ENCODE results near the gene DPYSL4.

Gene DPYSL4

DNA sequence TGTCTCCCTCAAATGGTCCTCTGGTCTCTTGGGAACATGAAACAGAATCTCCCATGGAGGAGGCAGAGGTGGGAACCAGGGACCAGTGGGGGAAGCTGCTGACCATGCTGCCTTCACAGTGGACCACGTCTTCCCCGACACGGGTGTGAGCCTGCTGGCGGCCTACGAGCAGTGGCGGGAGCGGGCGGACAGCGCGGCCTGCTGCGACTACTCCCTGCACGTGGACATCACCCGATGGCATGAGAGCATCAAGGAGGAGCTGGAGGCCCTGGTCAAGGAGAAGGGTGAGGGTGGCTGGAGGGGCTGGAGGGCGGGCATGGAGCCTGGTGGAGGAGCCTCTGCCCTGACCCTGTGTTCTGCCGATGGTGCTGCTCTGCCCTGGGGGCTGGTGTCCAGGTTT is 8.0 kb downstream of the DPYSL4 start:
- WGBS, result 94% methylated on average over 15 of the region's 15 CpGs
- H3K9me3 ChIP-seq (ENCODE audit: insufficient read depth, low read depth, low read length), result no peaks in the 10 kb centered on the region
- H3K27me3 ChIP-seq (ENCODE audit: insufficient read depth, low read length), result peaks cover 4% of the 10 kb centered on the region
- H3K9ac ChIP-seq (ENCODE audit: low read depth, low read length), result no peak overlapping the region
- H3K4me1 ChIP-seq (ENCODE audit: insufficient read depth, low read length), result no peaks in the 10 kb centered on the region
- no peak overlapping the region for H3K27ac ChIP-seq (ENCODE audit: low read depth, low read length)
- no peaks in the 10 kb centered on the region for H3K36me3 ChIP-seq (ENCODE audit: insufficient read depth, low read length)
- no peak overlapping the region for H3K4me3 ChIP-seq (ENCODE audit: low read length)

DNA sequence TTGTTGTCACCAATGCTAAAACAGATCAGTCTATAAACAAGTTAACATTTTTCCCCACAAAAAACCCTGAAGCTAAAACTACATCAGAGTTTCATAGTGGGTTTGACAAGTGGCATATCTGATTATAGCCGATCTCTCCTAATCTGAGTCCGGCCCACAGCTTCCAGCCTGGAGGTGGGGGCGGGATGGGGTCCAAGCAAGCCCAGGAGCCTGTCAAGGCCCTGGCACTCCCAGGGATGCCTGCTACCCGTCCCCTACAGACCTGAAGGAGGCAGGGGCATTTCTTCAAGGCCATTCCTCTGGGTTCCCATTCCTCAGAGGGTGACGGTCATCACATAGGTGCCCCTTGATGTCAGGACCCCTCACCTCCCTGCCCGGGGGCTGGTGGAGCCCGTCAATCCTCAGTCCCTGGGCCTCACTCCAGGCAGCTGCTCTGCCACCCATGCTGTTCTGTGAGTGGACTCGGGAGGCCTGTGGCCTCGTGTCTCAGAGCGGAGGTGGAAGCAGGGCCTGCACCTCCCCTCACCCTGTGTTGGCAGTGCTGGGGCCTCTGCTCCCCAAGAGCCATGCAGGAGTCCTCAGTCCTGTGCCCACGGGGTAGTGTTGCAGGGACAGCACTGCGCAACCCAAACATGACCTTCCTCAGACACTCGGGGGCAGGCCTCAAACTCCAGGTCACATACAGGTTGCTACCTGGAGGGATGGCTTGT is 8.8 kb downstream of the DPYSL4 start:
- Histone ChIP-seq H3K27ac (ENCODE audit: low read depth, low read length) (no peak overlapping the region), H3K4me1 (ENCODE audit: insufficient read depth, low read length) (no peaks in the 10 kb centered on the region), H3K36me3 (ENCODE audit: insufficient read depth, low read length) (no peaks in the 10 kb centered on the region), H3K9me3 (ENCODE audit: insufficient read depth, low read depth, low read length) (no peaks in the 10 kb centered on the region), H3K4me3 (ENCODE audit: low read length) (no peak overlapping the region), H3K9ac (ENCODE audit: low read depth, low read length) (no peak overlapping the region), H3K27me3 (ENCODE audit: insufficient read depth, low read length) (no peaks in the 10 kb centered on the region)
- WGBS, result 96% methylated on average over 13 of the region's 13 CpGs

DNA sequence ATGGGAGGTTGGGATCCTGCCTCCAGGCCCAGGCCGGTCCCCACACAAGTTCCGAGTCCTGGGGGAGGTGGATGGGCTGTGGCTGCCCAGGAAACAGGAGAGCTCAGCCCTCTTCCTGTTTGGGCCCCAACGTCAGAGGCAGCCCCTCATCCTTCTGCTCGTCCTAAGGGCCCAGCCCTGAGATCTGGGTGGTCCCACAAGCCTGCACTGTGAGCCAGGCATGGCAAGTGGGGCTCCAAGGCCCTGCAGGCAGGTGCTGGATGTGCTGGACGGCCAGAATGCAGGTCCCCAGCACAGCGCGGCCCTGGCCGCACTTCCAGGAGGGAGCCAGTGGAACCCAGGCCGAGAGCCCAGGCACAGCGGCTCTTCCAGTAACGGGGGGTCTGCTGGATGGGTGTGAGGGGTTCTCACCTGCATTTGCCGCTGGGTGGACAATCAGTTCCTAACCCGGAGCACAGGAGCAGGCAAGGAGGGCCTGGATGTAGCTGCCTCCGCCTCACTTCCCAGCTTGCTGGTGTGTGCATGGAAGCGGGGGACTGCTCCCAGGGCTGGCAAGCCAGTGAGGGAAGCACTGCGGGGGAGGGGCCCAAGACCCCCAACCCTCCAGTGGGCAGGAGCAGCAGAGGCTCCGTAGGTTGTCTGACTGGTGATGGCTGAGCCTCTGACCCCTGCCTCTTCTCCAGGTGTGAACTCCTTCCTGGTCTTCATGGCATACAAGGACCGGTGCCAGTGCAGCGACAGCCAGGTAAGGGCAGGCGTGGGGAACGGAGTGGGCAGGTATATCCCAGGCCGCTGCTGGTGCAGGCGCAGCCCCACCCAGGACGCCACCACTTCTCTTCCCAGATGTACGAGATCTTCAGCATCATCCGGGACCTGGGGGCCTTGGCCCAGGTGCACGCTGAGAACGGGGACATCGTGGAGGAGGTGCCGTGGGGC is 9.7 kb downstream of the DPYSL4 start:
- Histone ChIP-seq H3K4me1 (ENCODE audit: insufficient read depth, low read length) (no peaks in the 10 kb centered on the region), H3K9ac (ENCODE audit: low read depth, low read length) (no peak overlapping the region), H3K27me3 (ENCODE audit: insufficient read depth, low read length) (no peaks in the 10 kb centered on the region), H3K27ac (ENCODE audit: low read depth, low read length) (no peak overlapping the region), H3K4me3 (ENCODE audit: low read length) (no peak overlapping the region), H3K36me3 (ENCODE audit: insufficient read depth, low read length) (no peaks in the 10 kb centered on the region), H3K9me3 (ENCODE audit: insufficient read depth, low read depth, low read length) (no peaks in the 10 kb centered on the region)
- WGBS, result 94% methylated on average over 30 of the region's 30 CpGs

DNA sequence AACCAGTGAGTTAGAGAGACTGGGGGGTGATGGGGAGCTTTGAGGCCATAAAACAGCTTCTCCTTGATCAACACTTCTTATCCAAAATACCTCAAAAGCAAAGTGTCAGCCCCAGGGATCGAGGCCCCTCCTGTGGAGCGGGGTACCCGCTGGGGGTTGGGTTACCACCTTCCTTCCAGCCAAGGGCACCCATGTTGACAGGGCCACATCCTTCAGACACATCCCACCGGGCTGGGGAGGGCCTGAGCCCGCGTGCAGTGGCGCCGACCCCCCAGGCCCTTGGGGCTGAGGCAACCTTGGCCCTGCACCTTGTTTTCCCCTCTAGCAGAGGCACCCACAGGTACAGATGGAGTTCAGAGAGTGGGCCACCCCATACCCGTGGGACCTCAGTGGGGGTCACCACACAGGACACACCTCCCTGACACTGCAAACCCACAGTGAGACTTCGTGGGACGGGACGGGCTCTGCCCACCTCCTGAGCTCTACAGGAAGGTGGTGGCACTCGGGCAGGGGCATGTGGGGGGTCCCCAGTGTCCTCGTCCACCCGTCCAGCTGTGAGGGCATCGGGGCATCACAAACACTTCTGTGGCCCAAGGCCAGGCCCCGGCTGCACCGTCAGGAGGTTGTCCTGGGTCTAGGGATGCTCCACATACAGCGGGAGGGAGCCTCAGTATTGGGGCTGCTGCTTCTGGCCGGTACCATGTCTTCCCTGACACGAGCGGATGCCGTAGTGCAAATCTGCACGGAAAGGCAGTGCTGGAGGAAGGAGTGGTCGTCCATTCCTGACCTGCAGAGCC is 10.7 kb downstream of the DPYSL4 start:
- Histone ChIP-seq H3K27me3 (ENCODE audit: insufficient read depth, low read length) (no peaks in the 10 kb centered on the region), H3K4me3 (ENCODE audit: low read length) (no peak overlapping the region), H3K27ac (ENCODE audit: low read depth, low read length) (no peak overlapping the region), H3K36me3 (ENCODE audit: insufficient read depth, low read length) (no peaks in the 10 kb centered on the region), H3K9ac (ENCODE audit: low read depth, low read length) (no peak overlapping the region), H3K9me3 (ENCODE audit: insufficient read depth, low read depth, low read length) (no peaks in the 10 kb centered on the region), H3K4me1 (ENCODE audit: insufficient read depth, low read length) (no peaks in the 10 kb centered on the region)
- 87% methylated on average over 25 of the region's 25 CpGs for WGBS

DNA sequence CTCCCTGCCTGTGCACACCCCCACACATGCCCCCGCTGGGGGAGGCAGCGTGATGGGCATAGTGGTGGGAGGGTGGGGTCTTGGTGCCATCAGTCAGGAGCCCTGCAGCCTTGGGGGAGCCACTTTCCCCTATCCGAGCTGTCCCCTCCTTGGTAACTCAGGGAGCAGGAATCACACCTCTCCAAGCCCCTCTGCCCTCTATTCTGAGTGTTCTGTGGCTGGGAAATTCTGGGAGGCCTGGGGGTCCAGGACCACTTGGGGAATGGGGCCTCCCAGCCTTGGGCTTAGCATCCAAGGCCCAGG is 11.3 kb downstream of the DPYSL4 start:
- H3K36me3 ChIP-seq (ENCODE audit: insufficient read depth, low read length), result no peaks in the 10 kb centered on the region
- no CpG with 5 or more reads among the region's 3 CpGs for WGBS

DNA sequence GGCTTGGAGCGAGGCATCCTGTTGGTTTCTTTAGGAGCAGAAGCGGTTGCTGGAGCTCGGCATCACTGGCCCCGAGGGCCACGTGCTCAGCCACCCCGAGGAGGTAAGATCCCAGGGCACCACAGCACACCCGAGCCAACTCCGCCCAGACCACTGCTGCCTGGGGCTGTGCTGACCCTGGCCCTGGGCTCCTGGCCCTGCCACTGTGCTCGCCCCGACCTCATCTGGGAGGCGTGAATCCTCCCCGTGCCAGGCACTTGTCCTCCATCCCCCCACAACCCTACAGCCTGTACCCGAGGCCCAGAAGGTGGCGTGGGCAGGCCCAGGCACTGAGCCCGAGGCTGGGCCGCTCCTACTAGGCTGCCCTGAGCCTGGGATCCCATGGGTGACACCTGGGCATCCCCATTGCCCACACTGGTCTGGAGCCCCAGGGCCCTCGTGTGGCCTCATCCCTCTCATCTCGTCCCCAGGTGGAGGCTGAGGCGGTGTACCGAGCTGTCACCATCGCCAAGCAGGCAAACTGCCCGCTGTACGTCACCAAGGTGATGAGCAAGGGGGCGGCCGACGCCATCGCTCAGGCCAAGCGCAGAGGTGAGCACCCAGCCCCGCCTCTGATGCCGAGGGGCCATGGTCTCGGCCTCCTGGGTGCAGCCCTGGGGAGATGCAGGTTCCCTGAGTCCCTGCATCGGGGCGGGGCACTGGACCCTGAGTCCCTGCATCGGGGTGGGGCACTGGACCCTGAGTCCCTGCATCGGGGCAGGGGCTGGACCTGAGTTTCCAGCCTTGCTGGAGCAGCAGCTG is 11.8 kb downstream of the DPYSL4 start:
- Histone ChIP-seq H3K27me3 (ENCODE audit: insufficient read depth, low read length) (no peaks in the 10 kb centered on the region), H3K27ac (ENCODE audit: low read depth, low read length) (no peak overlapping the region), H3K9ac (ENCODE audit: low read depth, low read length) (no peak overlapping the region), H3K4me1 (ENCODE audit: insufficient read depth, low read length) (no peaks in the 10 kb centered on the region), H3K36me3 (ENCODE audit: insufficient read depth, low read length) (no peaks in the 10 kb centered on the region), H3K4me3 (ENCODE audit: low read length) (no peak overlapping the region), H3K9me3 (ENCODE audit: insufficient read depth, low read depth, low read length) (no peaks in the 10 kb centered on the region)
- 94% methylated on average over 35 of the region's 35 CpGs for WGBS

More for the DNA sequence above, 11.3 kb downstream of the DPYSL4 start:
- Histone ChIP-seq H3K9ac (ENCODE audit: low read depth, low read length) (no peak overlapping the region), H3K27ac (ENCODE audit: low read depth, low read length) (no peak overlapping the region), H3K27me3 (ENCODE audit: insufficient read depth, low read length) (no peaks in the 10 kb centered on the region), H3K9me3 (ENCODE audit: insufficient read depth, low read depth, low read length) (no peaks in the 10 kb centered on the region), H3K4me1 (ENCODE audit: insufficient read depth, low read length) (no peaks in the 10 kb centered on the region), H3K4me3 (ENCODE audit: low read length) (no peak overlapping the region)

DNA sequence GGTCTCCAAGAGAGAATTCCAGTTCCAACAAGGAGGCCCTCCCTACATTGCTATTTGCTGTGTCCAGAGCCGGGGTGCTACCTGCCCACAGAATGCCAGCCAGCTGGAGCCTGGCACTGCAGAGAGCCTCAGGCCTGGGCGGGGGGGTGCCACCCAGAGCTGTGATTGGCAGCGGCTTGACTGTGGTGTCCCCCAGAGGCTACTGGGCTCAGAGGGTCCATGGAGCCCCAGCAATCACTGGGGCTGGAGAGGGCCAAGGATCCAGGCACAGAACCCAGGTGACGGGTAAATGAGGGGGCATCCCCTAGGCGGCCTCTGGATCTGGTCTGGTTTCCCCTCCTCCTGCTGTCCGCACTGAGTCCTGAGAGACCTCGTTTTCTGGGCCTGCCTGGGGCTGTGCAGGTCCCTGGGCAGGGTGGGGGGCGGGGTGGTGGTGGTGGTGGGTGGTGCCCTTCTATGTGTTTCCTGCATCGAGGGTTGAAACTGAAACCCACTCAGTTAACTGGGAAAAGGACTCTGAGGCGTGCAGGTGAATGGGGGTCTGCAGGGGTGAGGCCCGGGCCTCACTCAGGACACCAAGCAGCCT is 12.6 kb downstream of the DPYSL4 start:
- Histone ChIP-seq H3K27me3 (ENCODE audit: insufficient read depth, low read length) (no peaks in the 10 kb centered on the region), H3K4me1 (ENCODE audit: insufficient read depth, low read length) (no peaks in the 10 kb centered on the region), H3K36me3 (ENCODE audit: insufficient read depth, low read length) (no peaks in the 10 kb centered on the region), H3K9me3 (ENCODE audit: insufficient read depth, low read depth, low read length) (no peaks in the 10 kb centered on the region), H3K27ac (ENCODE audit: low read depth, low read length) (no peak overlapping the region), H3K4me3 (ENCODE audit: low read length) (no peak overlapping the region), H3K9ac (ENCODE audit: low read depth, low read length) (no peak overlapping the region)
- whole genome bisulfite sequencing, result 91% methylated on average over 11 of the region's 11 CpGs

DNA sequence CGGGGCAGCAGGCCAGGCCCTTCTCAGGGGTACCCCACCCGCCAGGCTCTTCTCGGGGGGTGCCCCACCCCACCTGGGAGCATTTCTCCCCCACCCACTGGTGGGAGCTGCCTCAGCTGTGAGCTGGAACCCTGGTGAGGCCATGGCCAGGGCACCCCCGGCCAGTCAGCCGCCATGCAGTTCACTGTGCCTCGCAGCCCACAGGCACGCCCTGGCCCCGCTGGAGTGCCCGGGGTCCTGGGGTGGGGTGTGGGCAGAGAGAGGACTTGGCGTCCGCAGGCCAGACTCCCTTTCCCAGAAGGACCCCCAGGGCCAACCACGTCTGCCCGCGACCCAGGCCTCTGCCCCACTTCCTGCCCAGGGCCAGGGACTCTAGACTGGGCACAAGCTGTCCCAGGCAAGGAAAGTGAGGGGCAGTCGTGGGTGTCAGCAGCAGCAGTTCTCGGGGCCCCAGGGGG is 13.1 kb downstream of the DPYSL4 start:
- Histone ChIP-seq H3K9me3 (ENCODE audit: insufficient read depth, low read depth, low read length) (no peaks in the 10 kb centered on the region), H3K4me3 (ENCODE audit: low read length) (no peak overlapping the region), H3K9ac (ENCODE audit: low read depth, low read length) (no peak overlapping the region), H3K4me1 (ENCODE audit: insufficient read depth, low read length) (no peaks in the 10 kb centered on the region), H3K27ac (ENCODE audit: low read depth, low read length) (no peak overlapping the region), H3K27me3 (ENCODE audit: insufficient read depth, low read length) (no peaks in the 10 kb centered on the region), H3K36me3 (ENCODE audit: insufficient read depth, low read length) (no peaks in the 10 kb centered on the region)
- 93% methylated on average over 16 of the region's 16 CpGs for WGBS

DNA sequence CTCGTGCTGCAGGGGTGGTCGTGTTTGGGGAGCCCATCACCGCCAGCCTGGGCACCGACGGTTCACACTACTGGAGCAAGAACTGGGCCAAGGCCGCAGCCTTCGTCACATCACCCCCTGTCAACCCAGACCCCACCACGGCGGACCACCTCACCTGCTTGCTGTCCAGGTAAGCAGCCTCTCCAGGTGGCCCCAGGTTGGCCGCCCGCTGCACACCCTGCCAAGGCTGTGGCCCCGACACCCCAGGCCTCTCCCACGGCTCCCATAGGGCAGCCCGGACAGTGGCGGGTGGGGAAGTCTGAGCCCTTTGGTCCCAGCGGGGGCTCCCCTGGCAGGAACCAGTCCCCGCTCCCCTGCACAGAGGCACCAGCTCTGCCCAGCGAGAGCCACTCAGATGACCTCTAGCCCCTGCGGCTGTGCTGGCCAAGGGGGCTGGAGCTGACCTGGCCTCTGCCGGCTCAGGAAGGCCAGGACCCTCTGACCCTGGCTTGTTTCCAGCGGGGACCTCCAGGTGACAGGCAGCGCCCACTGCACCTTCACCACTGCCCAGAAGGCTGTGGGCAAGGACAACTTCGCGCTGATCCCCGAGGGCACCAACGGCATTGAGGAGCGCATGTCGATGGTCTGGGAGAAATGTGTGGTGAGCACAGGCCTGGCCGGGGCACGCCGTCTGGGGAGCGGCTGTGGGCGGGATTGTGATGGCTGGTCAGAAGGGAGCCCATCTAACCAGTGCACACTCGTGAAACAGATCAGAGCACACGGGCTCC is 13.8 kb downstream of the DPYSL4 start:
- no peak overlapping the region for H3K27ac ChIP-seq (ENCODE audit: low read depth, low read length)
- WGBS, result 93% methylated on average over 35 of the region's 35 CpGs
- H3K36me3 ChIP-seq (ENCODE audit: insufficient read depth, low read length), result no peaks in the 10 kb centered on the region
- H3K27me3 ChIP-seq (ENCODE audit: insufficient read depth, low read length), result no peaks in the 10 kb centered on the region
- H3K9ac ChIP-seq (ENCODE audit: low read depth, low read length), result no peak overlapping the region
- H3K4me3 ChIP-seq (ENCODE audit: low read length), result no peak overlapping the region
- H3K4me1 ChIP-seq (ENCODE audit: insufficient read depth, low read length), result no peaks in the 10 kb centered on the region
- no peaks in the 10 kb centered on the region for H3K9me3 ChIP-seq (ENCODE audit: insufficient read depth, low read depth, low read length)

Data from HUES64 (cell line).